HL-60 (cell line): ENCODE data around the gene CFHR5.
"Not testable (repeated sequence)": the region's sequence is repeated elsewhere in the genome, so short reads cannot be mapped to it uniquely, and the experiment has no call there.

ENCODE experiments used
- GABPA ChIP-seq: IDR thresholded peaks from 2 replicates; pipeline ENCODE4 v1.6.1; 2012; ENCODE audit warnings: low read depth
- POLR2AphosphoS5 ChIP-seq: IDR thresholded peaks from 2 replicates; pipeline ENCODE4 v1.6.1; 2012; ENCODE audit warnings: low read depth
- SPI1 ChIP-seq: IDR thresholded peaks from 2 replicates; pipeline ENCODE4 v1.6.1; 2012; ENCODE audit warnings: low read depth, mild to moderate bottlenecking, borderline replicate concordance
- TF ChIP-seq, protein P1 (sequence below): IDR thresholded peaks from one replicate; pipeline ENCODE4 v1.5.1; 2011; ENCODE audit warnings: low read length, control low read depth, inconsistent platforms; ENCODE audit not compliant: insufficient read depth
- TF ChIP-seq, protein P2 (sequence below): IDR thresholded peaks from 2 replicates; pipeline ENCODE4 v1.6.1; 2012; ENCODE audit warnings: low read depth; ENCODE audit not compliant: insufficient replicate concordance

DNA sequence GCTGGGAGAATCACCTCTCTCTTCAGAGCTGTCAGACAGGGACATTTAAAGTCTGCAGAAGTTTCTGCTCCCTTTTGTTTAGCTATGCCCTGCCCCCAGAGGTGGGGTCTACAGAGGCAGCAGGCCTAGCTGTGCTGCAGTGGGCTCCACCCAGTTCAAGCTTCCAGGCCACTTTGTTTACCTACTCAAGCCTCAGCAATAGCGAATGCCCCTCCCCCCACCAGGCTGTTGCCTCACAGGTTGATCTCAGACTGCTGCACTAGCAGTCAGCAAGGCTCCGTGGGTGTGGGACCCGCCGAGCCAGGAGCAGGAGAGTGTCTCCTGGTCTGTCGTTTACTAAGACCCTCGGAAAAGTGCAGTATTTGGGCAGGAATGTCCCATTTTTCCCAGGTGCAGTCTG is 35.9 kb upstream of the CFHR5 start:
- TF ChIP-seq, protein P1, sequence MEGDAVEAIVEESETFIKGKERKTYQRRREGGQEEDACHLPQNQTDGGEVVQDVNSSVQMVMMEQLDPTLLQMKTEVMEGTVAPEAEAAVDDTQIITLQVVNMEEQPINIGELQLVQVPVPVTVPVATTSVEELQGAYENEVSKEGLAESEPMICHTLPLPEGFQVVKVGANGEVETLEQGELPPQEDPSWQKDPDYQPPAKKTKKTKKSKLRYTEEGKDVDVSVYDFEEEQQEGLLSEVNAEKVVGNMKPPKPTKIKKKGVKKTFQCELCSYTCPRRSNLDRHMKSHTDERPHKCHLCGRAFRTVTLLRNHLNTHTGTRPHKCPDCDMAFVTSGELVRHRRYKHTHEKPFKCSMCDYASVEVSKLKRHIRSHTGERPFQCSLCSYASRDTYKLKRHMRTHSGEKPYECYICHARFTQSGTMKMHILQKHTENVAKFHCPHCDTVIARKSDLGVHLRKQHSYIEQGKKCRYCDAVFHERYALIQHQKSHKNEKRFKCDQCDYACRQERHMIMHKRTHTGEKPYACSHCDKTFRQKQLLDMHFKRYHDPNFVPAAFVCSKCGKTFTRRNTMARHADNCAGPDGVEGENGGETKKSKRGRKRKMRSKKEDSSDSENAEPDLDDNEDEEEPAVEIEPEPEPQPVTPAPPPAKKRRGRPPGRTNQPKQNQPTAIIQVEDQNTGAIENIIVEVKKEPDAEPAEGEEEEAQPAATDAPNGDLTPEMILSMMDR = not testable (repeated sequence)
- TF ChIP-seq POLR2AphosphoS5, GABPA, SPI1: not testable (repeated sequence)
- TF ChIP-seq, protein P2, sequence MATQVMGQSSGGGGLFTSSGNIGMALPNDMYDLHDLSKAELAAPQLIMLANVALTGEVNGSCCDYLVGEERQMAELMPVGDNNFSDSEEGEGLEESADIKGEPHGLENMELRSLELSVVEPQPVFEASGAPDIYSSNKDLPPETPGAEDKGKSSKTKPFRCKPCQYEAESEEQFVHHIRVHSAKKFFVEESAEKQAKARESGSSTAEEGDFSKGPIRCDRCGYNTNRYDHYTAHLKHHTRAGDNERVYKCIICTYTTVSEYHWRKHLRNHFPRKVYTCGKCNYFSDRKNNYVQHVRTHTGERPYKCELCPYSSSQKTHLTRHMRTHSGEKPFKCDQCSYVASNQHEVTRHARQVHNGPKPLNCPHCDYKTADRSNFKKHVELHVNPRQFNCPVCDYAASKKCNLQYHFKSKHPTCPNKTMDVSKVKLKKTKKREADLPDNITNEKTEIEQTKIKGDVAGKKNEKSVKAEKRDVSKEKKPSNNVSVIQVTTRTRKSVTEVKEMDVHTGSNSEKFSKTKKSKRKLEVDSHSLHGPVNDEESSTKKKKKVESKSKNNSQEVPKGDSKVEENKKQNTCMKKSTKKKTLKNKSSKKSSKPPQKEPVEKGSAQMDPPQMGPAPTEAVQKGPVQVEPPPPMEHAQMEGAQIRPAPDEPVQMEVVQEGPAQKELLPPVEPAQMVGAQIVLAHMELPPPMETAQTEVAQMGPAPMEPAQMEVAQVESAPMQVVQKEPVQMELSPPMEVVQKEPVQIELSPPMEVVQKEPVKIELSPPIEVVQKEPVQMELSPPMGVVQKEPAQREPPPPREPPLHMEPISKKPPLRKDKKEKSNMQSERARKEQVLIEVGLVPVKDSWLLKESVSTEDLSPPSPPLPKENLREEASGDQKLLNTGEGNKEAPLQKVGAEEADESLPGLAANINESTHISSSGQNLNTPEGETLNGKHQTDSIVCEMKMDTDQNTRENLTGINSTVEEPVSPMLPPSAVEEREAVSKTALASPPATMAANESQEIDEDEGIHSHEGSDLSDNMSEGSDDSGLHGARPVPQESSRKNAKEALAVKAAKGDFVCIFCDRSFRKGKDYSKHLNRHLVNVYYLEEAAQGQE = not testable (repeated sequence)
